WTC11 (cell line): ENCODE data around the gene SYPL1. TPM values are rescaled to one million over a fixed set of nuclear protein-coding genes. Genes with fewer than 3 reads are reported as not detected.

Experiments
- ATAC-seq: fragments of 200-7000 bp; cut with Tn5 transposase; 2 replicates; pipeline ENCODE4 v1.10.0; 2021; ENCODE audit warnings: mild to moderate bottlenecking, moderate library complexity
- CTCF ChIA-PET: fragments of 300-600 bp; sonication (Branson Sonifier 250); formaldehyde crosslinking; loops from one replicate; lab custom pipeline; 2021; ENCODE audit warnings: antibody characterized with exemption; lab: Charles Lee
- POLR2A ChIA-PET: fragments of 350-600 bp; sonication (Branson Sonifier 250); formaldehyde crosslinking; loops from one replicate; lab custom pipeline; 2021; ENCODE audit warnings: antibody characterized with exemption; lab: Charles Lee
- DNase-seq: peaks from one replicate; pipeline ENCODE4 v3.0.0; 2021; ENCODE audit warnings: low spot score
- H3K27ac Mint-ChIP-seq: 2 replicates; pipeline ENCODE4 v1.8.0; 2021; ENCODE audit warnings: mixed read lengths
- H3K27me3 Mint-ChIP-seq: 2 replicates; pipeline ENCODE4 v1.8.0; 2021; ENCODE audit warnings: low read depth, mild to moderate bottlenecking, moderate library complexity, mixed read lengths
- H3K36me3 Mint-ChIP-seq: 2 replicates; pipeline ENCODE4 v1.8.0; 2021; ENCODE audit warnings: mixed read lengths
- H3K4me1 Mint-ChIP-seq: 2 replicates; pipeline ENCODE4 v1.8.0; 2022; ENCODE audit warnings: mixed read lengths
- H3K4me3 Mint-ChIP-seq: 2 replicates; pipeline ENCODE4 v1.8.0; 2021; ENCODE audit warnings: mild to moderate bottlenecking, moderate library complexity, mixed read lengths
- H3K9me3 Mint-ChIP-seq: 2 replicates; pipeline ENCODE4 v1.8.0; 2021; ENCODE audit warnings: mixed read lengths
- AFF4 ChIP-seq: sonication (generic); formaldehyde crosslinking; IDR thresholded peaks from 2 replicates; pipeline ENCODE4 v1.8.1; 2023; ENCODE audit warnings: mild to moderate bottlenecking, missing genetic modification reagents, borderline replicate concordance
- CTCF ChIP-seq: fragments of 200-600 bp; IDR thresholded peaks from 2 replicates; pipeline ENCODE4 v1.8.0; 2022; ENCODE audit warnings: antibody characterized with exemption
- E2F4 ChIP-seq: sonication (generic); formaldehyde crosslinking; IDR thresholded peaks from 2 replicates; pipeline ENCODE4 v1.8.1; 2022; ENCODE audit warnings: low read depth, mild to moderate bottlenecking, moderate library complexity, missing genetic modification reagents, borderline replicate concordance
- ESRRA ChIP-seq: sonication (generic); formaldehyde crosslinking; IDR thresholded peaks from 2 replicates; pipeline ENCODE4 v1.8.1; 2022; ENCODE audit warnings: mild to moderate bottlenecking, missing genetic modification reagents, borderline replicate concordance
- FOXP4 ChIP-seq: sonication (generic); formaldehyde crosslinking; IDR thresholded peaks from 2 replicates; pipeline ENCODE4 v1.8.0; 2022; ENCODE audit warnings: mild to moderate bottlenecking, missing genetic modification reagents
- IRF1 ChIP-seq: sonication (generic); formaldehyde crosslinking; IDR thresholded peaks from 2 replicates; pipeline ENCODE4 v1.8.0; 2023; ENCODE audit warnings: missing genetic modification reagents
- KAT7 ChIP-seq: sonication (generic); formaldehyde crosslinking; IDR thresholded peaks from 2 replicates; pipeline ENCODE4 v1.8.1; 2023; ENCODE audit warnings: missing genetic modification reagents, mild to moderate bottlenecking, borderline replicate concordance
- MYBL2 ChIP-seq: sonication (generic); formaldehyde crosslinking; IDR thresholded peaks from 2 replicates; pipeline ENCODE4 v1.8.1; 2023; ENCODE audit warnings: mild to moderate bottlenecking, moderate library complexity, missing genetic modification reagents
- SMAD3 ChIP-seq: sonication (generic); formaldehyde crosslinking; IDR thresholded peaks from 2 replicates; pipeline ENCODE4 v1.8.0; 2022; ENCODE audit warnings: missing genetic modification reagents, mild to moderate bottlenecking, borderline replicate concordance
- ZNF121 ChIP-seq: sonication (generic); formaldehyde crosslinking; IDR thresholded peaks from 2 replicates; pipeline ENCODE4 v1.8.0; 2023; ENCODE audit warnings: missing genetic modification reagents
- ZNF425 ChIP-seq: fragments of 250-450 bp; sonication (Bioruptor Pico); conservative IDR thresholded peaks from 2 replicates; pipeline ENCODE4 v1.9.0; 2021; ENCODE audit warnings: mild to moderate bottlenecking
- total RNA-seq: library from RNA; stranded (reverse); gene quantifications from 3 replicates; pipeline ENCODE4 v1.2.3, GENCODE V29; 2021

Gene SYPL1
- total RNA-seq, 1 experiment from 2014 or later: 54.8 TPM

GRCh38 chr7:106083717-106084116 lies 28.4 kb downstream of the SYPL1 start:
- ATAC-seq: no peak
- peaks cover 5% of the 10 kb centered on the region; the same call in 1 of the 2 replicates for H3K9me3 Mint-ChIP-seq
- ChIA-PET CTCF (interaction anchor here (0.6 kb wide), 1 partner anchor 431 kb away, joined by 3 read pairs; no protein-coding TSS in a partner anchor), POLR2A (no interaction called here)
- no peaks in the 10 kb centered on the region for H3K27me3 Mint-ChIP-seq
- H3K4me3 Mint-ChIP-seq: no peak overlapping the region
- H3K27ac Mint-ChIP-seq: 0 out of 2 replicates have a peak overlapping the region, but pooled peaks have one; percentile 1
- peaks cover under 1% of the 10 kb centered on the region; the same call in 1 of the 2 replicates for H3K36me3 Mint-ChIP-seq
- no peak for TF ChIP-seq FOXP4 (CRISPR knock-in tag)
- TF ChIP-seq SMAD3 (CRISPR knock-in tag): no peak
- no peak for TF ChIP-seq MYBL2 (CRISPR knock-in tag)
- TF ChIP-seq E2F4: no peak
- TF ChIP-seq IRF1 (CRISPR knock-in tag): no peak
- TF ChIP-seq KAT7 (CRISPR knock-in tag): no peak
- no peak for TF ChIP-seq ZNF121
- TF ChIP-seq AFF4 (CRISPR knock-in tag): no peak
- TF ChIP-seq CTCF: no peak
- TF ChIP-seq ZNF425 (CRISPR knock-in tag): no peak
- TF ChIP-seq ESRRA (CRISPR knock-in tag): no peak
- TF ChIP-seq, all 79 proteins: peak for 0
- H3K4me1 Mint-ChIP-seq: no peaks in the 10 kb centered on the region
- DNase-seq: no peak
